Activated CD8-positive, alpha-beta memory T cell treated with anti-CD3 and anti-CD28 coated beads, Interleukin-2, amount 50 U/mL, for 1 hour (primary cell): Measurements from ENCODE around the gene ADARB2.

Experiments used
- DNase-seq: peaks from one replicate; pipeline ENCODE4 v3.0.0-alpha.2; 2020; ENCODE audit errors: extremely low read depth

ADARB2 gene

GRCh38 chr10:1372212-1372611, 365.1 kb downstream of the ADARB2 start:
- DNase-seq = no peak

GRCh38 chr10:1370298-1370697, 367.0 kb downstream of the ADARB2 start:
- DNase-seq = no peak

DNA sequence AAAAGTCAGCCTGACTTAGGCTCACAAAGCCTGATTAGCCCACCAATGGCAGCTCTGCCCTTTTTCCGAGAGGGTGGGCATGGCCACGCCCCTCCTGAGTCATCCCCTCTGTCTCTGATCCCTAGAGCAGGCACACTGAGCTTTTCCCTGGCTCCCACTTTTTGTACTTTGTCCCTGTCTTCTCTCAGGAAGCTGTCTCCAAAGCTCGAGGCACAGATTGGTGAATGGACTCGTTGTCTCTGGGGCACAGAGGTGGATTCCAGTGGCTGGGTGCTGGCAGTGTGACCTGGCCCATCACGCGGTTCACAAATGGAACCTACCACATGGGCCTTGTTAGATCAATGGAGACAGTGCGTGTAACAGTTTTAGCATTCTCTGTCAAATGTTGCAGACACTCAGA, 367.7 kb downstream of the ADARB2 start:
- DNase-seq = no peak

DNA sequence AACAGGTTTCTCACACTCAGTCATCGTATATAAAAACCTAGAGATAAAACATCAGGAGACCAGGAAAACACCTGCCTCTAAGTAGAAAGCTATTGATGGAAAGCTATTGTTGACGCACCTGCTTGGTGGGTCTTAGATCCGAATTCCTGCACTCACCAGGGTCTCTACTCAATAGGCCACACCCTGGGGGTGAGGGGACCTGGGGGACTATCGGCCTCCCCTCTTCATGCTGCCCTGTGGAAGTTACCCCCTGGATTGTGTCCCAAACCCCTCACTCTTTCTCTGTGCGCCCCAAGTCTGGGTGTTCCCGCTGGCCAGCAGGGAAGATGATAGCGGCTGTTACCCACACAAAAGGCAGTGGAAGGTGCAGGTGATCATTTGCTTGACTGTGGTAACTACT, 368.1 kb downstream of the ADARB2 start:
- DNase-seq = no peak

- DNase-seq = no peak
Observed at GRCh38 chr10:1368842-1369171, 368.5 kb downstream of the ADARB2 start.

DNA sequence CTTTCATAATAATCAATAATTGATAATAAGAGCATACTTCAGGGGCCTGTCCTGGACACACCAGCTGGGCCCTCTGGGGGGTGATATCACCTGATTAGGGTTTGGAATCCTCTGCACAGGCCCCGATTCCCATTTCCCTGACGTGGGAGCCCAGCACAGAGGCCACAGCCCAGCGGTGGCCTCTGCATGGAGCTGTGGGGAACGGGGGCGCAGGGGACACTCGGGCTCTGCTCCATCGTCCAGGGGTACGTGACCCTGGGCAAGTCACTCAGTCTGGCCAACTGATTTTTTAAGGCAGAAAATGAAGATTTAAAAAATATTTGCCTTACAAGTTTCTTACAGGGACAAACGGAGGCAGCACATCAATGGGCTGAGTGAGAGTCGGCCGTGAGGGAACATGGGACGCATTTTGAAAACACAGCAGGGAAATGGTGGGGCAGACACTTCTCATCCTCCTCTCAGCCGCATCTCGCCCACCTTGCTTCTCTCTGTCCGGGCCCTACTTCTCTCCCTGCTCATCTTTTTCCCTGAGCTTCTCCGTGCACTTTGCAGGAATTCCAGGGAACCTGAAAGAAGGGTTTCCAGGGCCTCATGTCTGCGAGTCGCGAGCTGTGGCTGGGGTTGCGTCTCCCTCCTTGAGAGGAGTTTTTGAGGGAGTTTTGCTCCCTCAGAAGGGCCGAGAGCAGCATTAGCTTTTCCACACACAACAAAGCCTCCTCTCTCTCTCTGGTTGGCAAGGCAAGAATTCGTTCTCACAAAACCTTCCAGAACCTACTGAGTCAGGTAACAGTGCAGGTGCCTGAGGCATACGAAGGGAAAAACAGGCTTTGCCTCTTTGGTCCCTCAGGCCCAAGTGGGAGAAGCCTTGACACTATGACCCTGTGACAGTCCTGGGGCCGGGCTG, 369.1 kb downstream of the ADARB2 start:
- no peak for DNase-seq

- DNase-seq = no peak
Observed at GRCh38 chr10:1366811-1367425, 370.4 kb downstream of the ADARB2 start.

- DNase-seq = no peak
Observed at GRCh38 chr10:1366322-1366691, 371.0 kb downstream of the ADARB2 start.

GRCh38 chr10:1365540-1366321, 371.6 kb downstream of the ADARB2 start:
- DNase-seq = no peak

GRCh38 chr10:1364151-1364910, 373.0 kb downstream of the ADARB2 start:
- no peak for DNase-seq

DNA sequence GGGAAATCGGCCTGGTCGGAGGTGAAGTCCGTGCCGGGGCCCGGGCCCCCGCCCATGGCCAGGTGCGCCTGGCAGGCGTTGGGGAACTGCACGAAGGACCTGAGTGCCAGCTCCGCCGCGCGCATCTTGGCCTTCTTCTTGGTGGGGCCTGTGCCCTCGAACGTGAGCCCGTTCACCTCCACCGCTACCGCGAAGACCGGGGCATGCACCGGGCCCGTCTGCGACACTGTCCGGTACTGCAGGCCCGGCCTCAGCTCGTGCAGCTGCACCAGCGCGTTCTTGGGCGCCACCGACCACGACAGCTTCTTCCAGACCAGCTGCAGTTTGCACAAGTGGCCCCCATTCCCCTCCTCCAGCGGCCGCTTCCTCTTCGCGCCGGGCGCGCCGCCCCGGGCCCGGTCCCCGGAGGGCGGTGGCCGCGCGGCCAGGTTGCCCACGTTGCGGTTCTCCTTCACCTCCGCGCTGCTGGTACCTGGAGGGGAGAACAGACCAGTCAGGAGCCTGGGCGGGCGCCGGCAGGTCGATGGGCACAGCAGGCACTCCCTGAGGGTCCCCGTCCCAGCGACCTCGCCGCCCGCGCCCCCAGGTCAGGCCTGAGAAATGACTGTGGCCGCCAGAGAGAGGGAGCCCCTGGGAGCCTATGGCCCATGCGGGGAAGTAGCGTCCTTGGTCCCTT, 373.7 kb downstream of the ADARB2 start:
- DNase-seq = no peak

- no peak for DNase-seq
Observed at GRCh38 chr10:1362589-1363445, 374.5 kb downstream of the ADARB2 start.

DNA sequence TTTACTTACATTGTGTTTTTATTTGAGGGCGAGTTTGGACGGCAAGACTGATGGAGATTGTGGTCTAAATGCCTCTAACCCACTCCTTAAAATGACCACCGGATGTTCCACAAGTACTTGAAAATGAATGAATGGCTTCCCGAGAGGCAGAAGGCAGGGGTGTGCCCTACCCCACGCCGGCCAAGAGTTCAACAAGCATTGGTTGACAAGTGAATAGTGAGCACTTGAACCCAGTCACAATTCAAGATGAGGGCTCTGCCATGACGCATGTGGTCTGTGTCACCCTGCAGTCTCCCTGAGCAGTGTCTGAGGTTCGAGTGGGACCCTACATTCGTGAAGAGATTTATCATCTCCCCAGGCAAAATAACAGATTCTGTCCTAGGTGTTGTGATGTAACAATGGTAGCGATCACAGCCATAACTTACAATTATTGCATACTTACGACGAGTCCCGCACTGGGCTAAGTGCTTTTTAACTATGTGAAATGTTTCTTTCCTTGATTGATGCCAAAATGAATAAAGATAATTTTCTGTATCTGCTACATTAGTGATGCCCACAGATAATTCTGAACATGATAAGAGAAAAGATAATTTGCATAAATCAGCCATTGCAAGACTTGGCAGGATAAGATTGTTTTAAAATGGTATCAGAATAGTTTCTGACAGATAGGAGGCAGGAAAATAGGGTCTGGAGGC, 375.8 kb downstream of the ADARB2 start:
- no peak for DNase-seq

DNA sequence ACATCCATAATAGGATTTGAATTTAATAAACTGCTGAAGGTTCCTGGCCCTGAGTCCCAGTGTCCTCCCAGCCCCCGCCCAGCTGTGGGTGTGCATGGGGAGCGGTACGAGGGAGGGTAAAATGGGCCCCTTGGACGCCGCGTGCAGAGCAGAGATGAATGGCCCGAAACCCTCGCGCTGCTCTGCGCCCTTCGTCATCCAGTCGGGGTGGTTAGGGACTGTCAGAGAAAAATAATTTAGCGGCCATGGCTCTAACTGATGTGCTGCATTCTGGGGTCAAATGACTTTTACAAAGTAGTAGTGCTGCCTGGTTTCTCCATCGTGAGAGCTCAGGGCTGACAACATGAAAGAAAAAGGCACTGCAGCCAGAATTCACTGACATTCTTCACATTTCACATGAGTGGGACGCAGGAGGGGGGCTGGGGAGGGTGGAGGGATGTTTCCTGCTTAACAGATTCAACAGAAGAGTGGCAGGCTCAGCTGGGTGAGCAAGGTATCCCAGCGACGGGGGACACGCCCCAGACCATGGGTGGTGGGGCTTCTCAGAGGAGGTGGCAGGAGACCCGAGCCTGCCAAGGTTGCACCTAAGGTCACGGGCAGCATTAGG, 376.7 kb downstream of the ADARB2 start:
- no peak for DNase-seq

DNA sequence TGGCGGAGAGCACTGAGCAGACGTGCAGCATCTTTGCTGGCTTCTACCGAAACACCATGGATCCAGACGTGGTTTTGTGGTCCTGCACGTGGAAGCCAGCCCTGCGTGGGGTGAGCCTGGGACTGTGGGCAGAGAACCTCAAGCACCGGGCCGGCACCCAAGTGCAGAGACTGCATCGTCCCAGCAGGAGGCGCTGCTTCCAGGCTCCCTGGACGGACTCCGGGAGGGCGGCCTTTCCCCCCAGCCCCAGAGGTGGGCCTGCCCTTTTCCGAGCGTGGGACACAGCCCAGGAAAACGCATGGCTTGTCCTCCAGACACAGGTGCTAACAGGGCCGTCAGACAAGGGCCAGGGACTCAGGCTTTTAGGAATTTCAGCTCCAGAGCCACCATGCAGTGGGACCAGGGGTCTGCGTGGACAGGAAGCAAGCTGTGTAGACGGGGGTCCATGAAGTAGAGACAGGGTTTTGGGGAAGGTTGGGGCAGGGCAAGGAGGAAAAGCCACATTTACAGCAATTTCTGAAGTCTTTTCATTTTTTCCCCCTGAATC, 377.2 kb downstream of the ADARB2 start:
- DNase-seq = no peak

DNA sequence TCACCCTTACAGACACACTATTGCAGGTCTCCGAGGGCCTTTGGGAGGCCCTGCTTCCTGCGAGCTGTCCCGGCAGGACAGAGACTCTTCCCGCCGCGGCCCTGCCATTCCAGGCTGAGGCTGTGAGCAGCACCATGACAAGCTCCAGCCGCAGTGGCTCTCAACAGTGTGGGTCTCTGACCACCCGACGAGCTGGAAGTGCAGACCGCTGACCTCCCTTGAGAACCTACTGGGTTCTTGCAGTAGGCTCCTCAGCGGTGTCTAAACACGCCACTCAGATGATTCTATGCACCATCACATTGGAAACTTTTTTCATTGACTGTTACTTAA, 377.7 kb downstream of the ADARB2 start:
- no peak for DNase-seq

GRCh38 chr10:1358860-1359625, 378.3 kb downstream of the ADARB2 start:
- DNase-seq = no peak

DNA sequence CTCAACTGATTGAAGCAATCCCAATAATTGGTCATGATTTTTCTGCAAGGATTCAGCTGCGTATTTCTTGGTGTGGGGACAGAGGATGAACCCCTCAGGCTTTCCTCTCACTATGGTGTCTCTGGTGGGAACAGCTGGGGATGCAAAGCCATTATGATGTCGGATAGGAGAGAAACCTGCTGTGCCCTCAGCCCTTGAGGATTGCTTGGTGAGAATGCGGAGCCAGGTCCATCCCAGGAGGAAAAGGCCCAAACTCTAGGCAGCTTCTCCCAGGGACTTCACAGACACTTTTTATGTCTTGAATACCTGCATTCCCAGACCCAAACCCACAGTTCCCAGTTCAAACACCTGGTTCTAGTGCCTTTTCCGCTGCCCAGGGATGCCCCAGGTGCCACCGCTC, 379.2 kb downstream of the ADARB2 start:
- no peak for DNase-seq

DNA sequence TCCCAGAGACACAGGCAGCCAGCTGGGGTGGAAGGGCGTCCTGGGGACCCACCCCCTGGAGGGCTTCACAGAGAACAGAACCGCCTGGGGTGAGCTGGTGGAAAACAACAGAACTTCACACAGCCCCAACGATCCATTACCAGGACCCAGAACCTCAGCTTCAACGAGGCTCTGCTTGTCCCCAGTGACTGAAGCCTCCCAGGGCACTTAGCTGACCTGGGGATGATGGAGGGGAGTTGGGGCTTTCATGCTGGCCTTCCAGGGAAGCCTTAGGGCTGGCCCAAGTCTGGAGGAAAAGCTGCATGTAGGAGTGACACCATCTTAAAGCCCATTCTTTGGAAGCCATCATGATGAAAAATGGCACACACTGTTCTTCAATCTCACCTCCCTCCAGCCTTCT, 381.0 kb downstream of the ADARB2 start:
- no peak for DNase-seq
